Neural progenitor cell (in vitro differentiated cells): ENCODE measurements around the gene EHBP1.

Experiments used
- CTCF ChIP-seq: fragments of 200-600 bp; sonication (generic); IDR thresholded peaks from 2 replicates; pipeline ENCODE4 v1.5.1; 2017; ENCODE audit warnings: antibody characterized with exemption, mild to moderate bottlenecking
- EZH2 ChIP-seq: fragments of 200-600 bp; sonication (generic); IDR thresholded peaks from 2 replicates; pipeline ENCODE4 v1.6.1; 2017; ENCODE audit warnings: antibody characterized with exemption, mild to moderate bottlenecking, moderate library complexity
- EZH2phosphoT487 ChIP-seq: fragments of 200-600 bp; sonication (generic); IDR thresholded peaks from 2 replicates; pipeline ENCODE4 v1.6.1; 2017; ENCODE audit warnings: antibody characterized with exemption

DNA sequence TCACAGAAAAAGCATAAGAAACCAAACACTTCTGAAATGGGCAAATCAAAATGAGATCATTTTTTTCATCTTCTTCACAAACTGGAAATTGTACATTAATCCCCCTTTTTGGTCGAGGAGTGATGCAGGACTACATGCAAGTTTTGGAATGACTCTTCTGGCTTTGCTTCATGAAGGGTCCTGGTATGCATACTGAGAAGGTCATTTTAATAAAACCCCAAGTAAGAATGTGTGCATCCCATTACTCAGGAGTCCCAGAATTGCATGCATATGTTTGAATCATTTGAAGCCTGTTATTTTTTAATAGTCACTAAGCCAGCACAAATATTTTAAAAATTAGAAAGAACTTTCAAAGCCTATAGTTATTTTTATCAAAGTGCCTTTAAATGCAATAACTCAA, 16.7 kb upstream of the EHBP1 start:
- TF ChIP-seq EZH2 (no peak), CTCF (no peak), EZH2phosphoT487 (no peak)
